ENCODE measurements around the gene FOXN3.

GRCh38 chr14:89236851-89237250 is 180.2 kb downstream of the FOXN3 start:
- TF ChIP-seq CTCF (IDR thresholded peaks at IDR 0.05) = no peak
- no peak for TF ChIP-seq POLR2A (IDR thresholded peaks at IDR 0.05)
- TF ChIP-seq EP300 (IDR thresholded peaks at IDR 0.05) = no peak

Data from ovary (tissue), 3 donors.